Measurements from ENCODE around the gene LZTR1. TPM values are rescaled to one million over a fixed set of nuclear protein-coding genes. Genes with fewer than 3 reads are reported as not detected.
"Not testable (repeated sequence)": the region's sequence is repeated elsewhere in the genome, so short reads cannot be mapped to it uniquely, and the experiment has no call there.

LZTR1 gene
- polyA plus RNA-seq, 1 donor = 42.8 TPM

DNA sequence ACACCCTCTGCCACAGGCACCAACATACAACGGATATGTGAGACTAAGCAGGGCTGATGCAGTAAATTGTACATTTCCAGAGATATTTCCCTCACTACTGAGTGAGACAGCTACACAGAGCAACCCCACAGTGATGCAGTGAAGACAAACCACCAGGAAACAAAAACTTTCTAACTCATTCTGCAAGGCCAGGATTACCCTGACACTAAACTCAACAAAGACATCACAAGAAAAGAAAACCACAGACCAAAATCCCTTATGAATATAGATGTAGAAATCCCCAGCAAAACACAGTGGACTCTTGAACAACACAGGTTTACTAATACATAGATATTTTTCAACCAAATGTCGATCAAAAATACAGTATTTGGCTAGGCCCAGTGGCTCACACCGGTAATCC, 51.8 kb downstream of the LZTR1 start:
- DNase-seq = no peak

- no peak for DNase-seq
Measured at GRCh38 chr22:21034989-21035388, 52.9 kb downstream of the LZTR1 start.

DNA sequence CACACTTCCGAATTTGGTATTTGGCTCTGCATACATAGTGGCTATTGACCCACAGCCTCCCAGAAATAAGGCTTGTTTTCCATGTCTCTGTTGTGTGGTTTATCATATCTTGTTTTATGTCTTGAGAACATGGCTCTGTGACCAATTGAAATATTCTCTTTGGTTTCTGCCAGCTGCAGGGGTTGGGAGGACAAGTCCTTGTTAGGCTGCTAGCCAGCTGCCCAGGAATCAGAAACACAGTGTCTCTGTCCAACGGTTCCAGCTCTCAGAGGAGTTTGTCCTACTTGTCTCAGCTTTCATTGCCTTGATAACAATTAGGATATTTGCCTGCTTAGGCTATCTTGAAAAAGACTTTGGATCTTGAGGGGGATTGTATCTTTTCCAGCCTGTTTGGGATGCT, 56.3 kb downstream of the LZTR1 start:
- DNase-seq = no peak

GRCh38 chr22:21039158-21039557, 57.1 kb downstream of the LZTR1 start:
- not testable (repeated sequence) for DNase-seq

DNA sequence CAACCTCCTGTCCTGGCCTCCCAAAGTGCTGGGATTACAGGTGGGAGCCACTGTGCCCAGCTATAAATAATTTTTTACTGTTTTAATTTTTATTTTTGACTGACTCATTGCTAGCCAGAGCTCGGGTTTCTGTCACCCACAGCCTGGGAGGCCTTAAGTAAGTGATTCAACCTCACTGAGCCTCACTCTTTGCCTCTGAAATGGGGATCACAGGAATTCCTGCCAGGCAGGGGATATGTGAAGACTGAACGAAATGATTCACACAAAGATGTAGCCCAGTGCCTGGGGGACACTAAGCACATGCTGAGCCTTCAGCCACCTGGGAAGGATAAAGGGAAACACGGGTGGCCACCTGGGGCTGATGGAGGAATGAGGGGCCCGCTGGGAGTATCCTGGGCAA, 59.8 kb downstream of the LZTR1 start:
- no peak for DNase-seq

DNA sequence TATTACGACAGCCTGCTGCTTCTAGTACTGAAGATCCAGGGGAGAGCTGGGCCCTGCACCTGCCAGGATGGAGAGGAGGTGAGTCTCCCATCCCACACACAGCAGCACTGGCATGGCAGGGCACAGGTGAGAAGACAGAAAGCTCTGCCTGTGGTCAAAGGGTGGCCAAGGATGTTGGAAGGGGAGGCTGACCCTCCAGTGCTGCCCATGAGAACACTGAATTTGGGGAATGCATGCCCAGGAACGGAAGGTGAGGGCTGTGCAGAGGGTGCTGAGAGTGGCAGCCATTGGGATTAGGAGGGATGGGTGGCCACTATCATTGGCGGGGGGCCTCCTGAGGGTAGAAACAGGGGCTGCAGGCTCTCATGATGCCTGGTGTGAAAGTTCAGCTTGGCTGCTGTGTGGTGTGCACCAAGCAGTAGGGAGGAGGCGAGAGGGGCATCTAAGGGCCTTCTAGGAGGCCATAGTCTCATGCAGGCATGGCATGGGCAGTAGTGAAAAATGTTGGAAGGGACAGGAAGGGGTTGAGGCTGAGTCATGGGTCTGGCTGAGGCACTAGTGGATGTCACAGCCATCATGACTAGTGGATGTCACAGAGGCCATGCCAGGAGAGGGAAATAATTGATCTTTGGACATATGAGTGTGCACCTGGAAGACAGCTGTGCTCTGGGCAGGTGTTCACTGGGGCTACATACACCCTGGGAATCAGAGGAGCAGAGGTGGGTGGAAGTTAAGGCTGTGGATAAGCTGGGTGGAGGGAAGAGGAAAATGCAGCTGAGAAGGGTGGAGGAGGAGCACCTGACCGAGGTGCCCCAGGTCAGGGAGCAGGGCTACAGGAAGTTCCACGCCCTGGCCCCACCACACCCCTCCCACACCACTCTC, 61.1 kb downstream of the LZTR1 start:
- DNase-seq = no peak

- no peak for DNase-seq
Measured at GRCh38 chr22:21043860-21044535, 61.9 kb downstream of the LZTR1 start.

DNA sequence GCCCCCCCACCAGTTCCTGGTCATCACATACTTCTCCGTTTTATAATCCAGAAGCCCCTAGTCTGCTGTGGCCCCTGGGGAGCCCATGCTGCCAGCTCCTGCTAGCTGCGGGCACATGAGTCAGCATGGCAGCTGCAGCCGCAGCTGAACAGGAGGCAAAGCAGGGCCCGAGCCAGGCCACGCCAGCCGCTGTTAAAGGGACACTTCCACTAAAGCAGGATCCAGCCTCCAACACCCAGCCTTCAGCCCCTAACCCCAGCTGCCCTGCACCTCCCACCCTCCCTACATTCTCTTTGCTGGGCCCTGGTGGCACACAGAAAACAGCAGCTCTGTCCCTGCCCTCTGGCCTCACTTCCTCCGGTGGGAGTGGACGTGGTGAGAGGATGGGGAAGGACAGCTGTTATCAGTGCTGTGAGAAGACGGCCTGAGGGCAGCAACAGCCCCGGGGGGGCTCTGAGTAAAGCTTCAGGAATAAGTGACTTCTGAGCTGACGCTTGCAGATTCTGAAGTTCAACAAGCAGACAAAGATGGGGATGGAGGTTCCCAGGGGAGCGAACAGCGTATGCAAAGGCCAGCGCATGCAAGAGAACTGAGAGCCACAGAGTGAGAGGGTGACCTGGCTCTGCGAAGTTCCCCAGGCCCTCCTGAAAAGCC, 63.0 kb downstream of the LZTR1 start:
- peak; percentile 23 for DNase-seq

- DNase-seq = peak; percentile 90
Measured at GRCh38 chr22:21045585-21046294, 63.6 kb downstream of the LZTR1 start, which contains the start of gene LRRC74B. Gene LRRC74B (plus strand): TSS chr22:21045946. CDS start chr22:21045987, 41 bp downstream.

- no peak for DNase-seq
Measured at GRCh38 chr22:21047035-21047661, 65.1 kb downstream of the LZTR1 start.

DNA sequence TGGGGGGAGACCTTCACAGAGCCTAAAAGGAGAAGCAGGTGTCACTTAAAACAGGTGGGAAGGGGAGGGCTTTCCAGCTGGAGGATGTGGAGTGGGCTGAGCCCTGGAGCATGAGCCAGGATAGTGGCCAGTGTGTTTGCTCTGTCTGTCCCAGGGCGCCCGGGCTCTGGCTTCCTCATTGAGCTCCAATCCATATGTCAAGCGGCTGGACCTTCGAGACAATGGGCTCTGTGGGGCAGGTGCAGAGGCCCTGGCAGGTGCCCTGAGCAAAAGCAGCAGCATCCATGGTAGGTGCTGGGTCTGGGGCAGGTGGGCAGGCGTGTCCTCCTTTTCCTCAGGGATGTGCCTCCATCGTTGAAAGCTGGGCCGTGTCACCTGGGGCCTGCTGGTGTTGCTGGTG, 65.6 kb downstream of the LZTR1 start:
- DNase-seq = no peak

DNA sequence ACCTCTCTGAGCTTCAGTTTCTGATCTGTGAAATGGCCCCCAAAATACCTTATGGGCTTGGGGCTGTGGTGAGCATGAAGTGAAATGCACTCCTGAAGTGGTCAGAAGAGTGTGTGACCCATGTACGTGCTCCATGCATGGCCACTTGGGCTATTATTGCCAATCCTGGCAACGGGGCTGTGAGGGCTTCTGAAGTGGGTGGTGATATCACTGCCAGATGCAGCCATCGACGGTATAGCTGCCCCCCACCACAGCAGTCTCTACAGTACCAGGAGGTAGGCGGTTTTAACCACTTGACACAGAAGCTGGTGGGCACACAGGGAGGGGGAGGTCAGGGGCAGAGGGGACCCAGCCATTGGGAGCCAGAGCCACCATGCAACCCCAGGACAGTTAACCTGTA, 66.4 kb downstream of the LZTR1 start:
- not testable (repeated sequence) for DNase-seq

Other genes starting within 250 kb of the LZTR1 start
- gene SERPIND1, start 208.2 kb upstream of the LZTR1 start, polyA plus RNA-seq (ENCODE audit: insufficient read length) = 0.08 TPM
- 34.2 TPM for gene PI4KA, start 123.5 kb upstream of the LZTR1 start, polyA plus RNA-seq (ENCODE audit: insufficient read length)
- 22.6 TPM for gene SNAP29, start 123.3 kb upstream of the LZTR1 start, polyA plus RNA-seq (ENCODE audit: insufficient read length)
- gene CRKL, start 64.9 kb upstream of the LZTR1 start, polyA plus RNA-seq (ENCODE audit: insufficient read length) = 50.4 TPM
- 0.45 TPM for gene AIFM3, start 15.0 kb upstream of the LZTR1 start, polyA plus RNA-seq (ENCODE audit: insufficient read length)
- 19.8 TPM for gene THAP7, start 19.8 kb downstream of the LZTR1 start, polyA plus RNA-seq (ENCODE audit: insufficient read length)
- 28.1 TPM for gene P2RX6, start 32.9 kb downstream of the LZTR1 start, polyA plus RNA-seq (ENCODE audit: insufficient read length)
- gene SLC7A4, start 50.3 kb downstream of the LZTR1 start, polyA plus RNA-seq (ENCODE audit: insufficient read length) = 1.3 TPM
- gene LRRC74B, start 63.6 kb downstream of the LZTR1 start, polyA plus RNA-seq (ENCODE audit: insufficient read length) = 0.09 TPM

Data from hindlimb muscle (tissue), 1 donor.